H1 (cell line): ENCODE results near the gene NRXN3. TPM values are rescaled to one million over a fixed set of nuclear protein-coding genes. Genes with fewer than 3 reads are reported as not detected.

ENCODE experiments used
- ATF2 ChIP-seq: IDR thresholded peaks from 2 replicates; pipeline ENCODE4 v1.6.1; 2012; ENCODE audit warnings: low read length, inconsistent platforms
- ATF3 ChIP-seq: IDR thresholded peaks from 2 replicates; pipeline ENCODE4 v1.6.1; 2011; ENCODE audit warnings: low read depth, mild to moderate bottlenecking, low read length; ENCODE audit not compliant: insufficient read depth
- BCL11A ChIP-seq, 2 experiments: IDR thresholded peaks; one replicate each; pipeline ENCODE4 v1.6.1; 2011; ENCODE audit warnings: low read depth in 2 of 2, low read length in 2 of 2, mild to moderate bottlenecking in 2 of 2
- EGR1 ChIP-seq: IDR thresholded peaks from 2 replicates; pipeline ENCODE4 v1.6.1; 2011; ENCODE audit warnings: low read depth, low read length, borderline replicate concordance
- FOSL1 ChIP-seq: IDR thresholded peaks from 2 replicates; pipeline ENCODE4 v1.6.1; 2011; ENCODE audit warnings: mild to moderate bottlenecking, low read depth, low read length, moderate library complexity; ENCODE audit not compliant: insufficient read depth
- JUND ChIP-seq: IDR thresholded peaks from 2 replicates; pipeline ENCODE4 v1.6.1; 2011; ENCODE audit warnings: mild to moderate bottlenecking, improper control_type of control experiment, low read length
- PHF8 ChIP-seq: fragments of 200-600 bp; sonication (generic); conservative IDR thresholded peaks from 2 replicates; pipeline ENCODE4 v1.7.1; 2012; ENCODE audit warnings: low read depth, mild to moderate bottlenecking, inconsistent platforms, low read length, moderate library complexity
- polyA plus RNA-seq, 7 experiments: library from polyadenylated mRNA; depleted of rRNA in 3 of 7; stranded (reverse) in 5 of 7; unstranded in 2 of 7; fragments of >200 nt in 5 of 7; fragments of 200-250 nt in 2 of 7; gene quantifications; 1 replicate in 5 of 7; 2 replicates in 1 of 7; 4 replicates in 1 of 7; pipeline versions ENCODE4 v1.2.1 to v1.2.3, GENCODE V29; 2011 to 2013; ENCODE audit warnings: missing spikeins in 2 of 7, mixed read lengths in 2 of 7
- total RNA-seq: library from RNA; stranded (reverse); fragmentation: NEBNext Ultra II Directional; extraction: Animal tissue kit (Norgen Biotek cat#: 25700); gene quantifications from 2 replicates; pipeline ENCODE4 v1.2.1, GENCODE V29; 2021

Gene NRXN3
- total and polyA plus RNA-seq, 2 of the 8 experiments (the other 6 are each of a cell fraction or from before 2014, with no cell fraction given), result 2.6 to 4.1 TPM

DNA sequence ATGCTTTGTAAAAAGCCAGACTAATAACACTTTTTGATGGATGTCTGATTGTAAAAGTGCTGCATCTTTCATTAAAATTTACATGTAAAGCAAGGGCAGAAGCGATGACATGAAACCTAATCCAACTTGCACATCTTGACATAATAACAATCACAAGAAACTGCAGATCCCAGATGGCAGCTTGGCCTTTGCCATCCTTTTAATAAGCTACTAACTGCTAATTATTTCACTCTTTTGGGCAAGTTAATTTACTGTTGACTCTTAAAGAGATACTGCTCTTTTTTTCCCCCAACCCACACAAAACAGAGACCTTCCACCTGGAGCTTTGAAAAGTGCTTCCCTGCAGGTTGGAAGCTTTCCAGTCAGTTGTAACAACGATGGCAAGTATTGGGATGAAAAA is 137.5 kb downstream of the NRXN3 start (continued):
- TF ChIP-seq ATF2 (no peak), JUND (no peak), EGR1 (no peak), BCL11A (IDR thresholded peaks at IDR 0.05; ENCODE audit: low read depth in 2 of 2, low read length in 2 of 2) (no peak), PHF8 (no peak), FOSL1 (no peak), ATF3 (no peak)
- TF ChIP-seq, all 59 proteins: peak for 0
